Measurements from ENCODE around the gene ATP6V0D1.

Gene ATP6V0D1

GRCh38 chr16:67428146-67428731 lies 52.7 kb downstream of the ATP6V0D1 start:
- no peak for TF ChIP-seq MAX (IDR thresholded peaks at IDR 0.05; ENCODE audit: low read depth, low read length)
- TF ChIP-seq POLR2A (IDR thresholded peaks at IDR 0.05; ENCODE audit: extremely low read depth, insufficient read length): no peak
- peak; percentile 94 for TF ChIP-seq CTCF (IDR thresholded peaks at IDR 0.05; ENCODE audit: low read depth, low read length)
- TF ChIP-seq MYC (IDR thresholded peaks at IDR 0.05; ENCODE audit: low read depth, low read length): no peak
- peak; percentile 74 for DNase-seq (ENCODE audit: low read depth)
- no peak overlapping the region for H3K4me3 ChIP-seq (ENCODE audit: low read depth, low read length)

GRCh38 chr16:67426950-67427349 lies 54.0 kb downstream of the ATP6V0D1 start:
- no peak for DNase-seq (ENCODE audit: low read depth)
- TF ChIP-seq POLR2A (IDR thresholded peaks at IDR 0.05; ENCODE audit: extremely low read depth, insufficient read length): no peak
- no peak for TF ChIP-seq CTCF (IDR thresholded peaks at IDR 0.05; ENCODE audit: low read depth, low read length)
- no peak for TF ChIP-seq MAX (IDR thresholded peaks at IDR 0.05; ENCODE audit: low read depth, low read length)
- TF ChIP-seq MYC (IDR thresholded peaks at IDR 0.05; ENCODE audit: low read depth, low read length): no peak
- H3K4me3 ChIP-seq (ENCODE audit: low read depth, low read length): no peak overlapping the region

GRCh38 chr16:67426022-67426421 lies 54.9 kb downstream of the ATP6V0D1 start:
- TF ChIP-seq MYC (IDR thresholded peaks at IDR 0.05; ENCODE audit: low read depth, low read length) (no peak), CTCF (IDR thresholded peaks at IDR 0.05; ENCODE audit: low read depth, low read length) (no peak), MAX (IDR thresholded peaks at IDR 0.05; ENCODE audit: low read depth, low read length) (no peak), POLR2A (IDR thresholded peaks at IDR 0.05; ENCODE audit: extremely low read depth, insufficient read length) (no peak)
- H3K4me3 ChIP-seq (ENCODE audit: low read depth, low read length): no peak overlapping the region
- no peak for DNase-seq (ENCODE audit: low read depth)

- no peak overlapping the region for H3K4me3 ChIP-seq (ENCODE audit: low read depth, low read length)
- DNase-seq (ENCODE audit: low read depth): no peak
- TF ChIP-seq POLR2A (IDR thresholded peaks at IDR 0.05; ENCODE audit: extremely low read depth, insufficient read length): no peak
- TF ChIP-seq CTCF (IDR thresholded peaks at IDR 0.05; ENCODE audit: low read depth, low read length): no peak
- TF ChIP-seq MYC (IDR thresholded peaks at IDR 0.05; ENCODE audit: low read depth, low read length): no peak
- TF ChIP-seq MAX (IDR thresholded peaks at IDR 0.05; ENCODE audit: low read depth, low read length): no peak
Observed at GRCh38 chr16:67425580-67425979, 55.4 kb downstream of the ATP6V0D1 start.

- no peak overlapping the region for H3K4me3 ChIP-seq (ENCODE audit: low read depth, low read length)
- TF ChIP-seq POLR2A (IDR thresholded peaks at IDR 0.05; ENCODE audit: extremely low read depth, insufficient read length) (no peak), MYC (IDR thresholded peaks at IDR 0.05; ENCODE audit: low read depth, low read length) (no peak), CTCF (IDR thresholded peaks at IDR 0.05; ENCODE audit: low read depth, low read length) (no peak)
- no peak for DNase-seq (ENCODE audit: low read depth)
Observed at GRCh38 chr16:67425061-67425460, 55.9 kb downstream of the ATP6V0D1 start.

- no peak for DNase-seq (ENCODE audit: low read depth)
- no peak overlapping the region for H3K4me3 ChIP-seq (ENCODE audit: low read depth, low read length)
- TF ChIP-seq POLR2A (IDR thresholded peaks at IDR 0.05; ENCODE audit: extremely low read depth, insufficient read length) (no peak), MAX (IDR thresholded peaks at IDR 0.05; ENCODE audit: low read depth, low read length) (no peak), CTCF (IDR thresholded peaks at IDR 0.05; ENCODE audit: low read depth, low read length) (no peak), MYC (IDR thresholded peaks at IDR 0.05; ENCODE audit: low read depth, low read length) (no peak)
Observed at GRCh38 chr16:67424261-67424615, 56.7 kb downstream of the ATP6V0D1 start.

All from NB4 (cell line).